Parathyroid adenoma (tissue), 2 donors: ENCODE results near the gene THSD4.

Experiments
- H2AFZ ChIP-seq: fragments of 300-600 bp; sonication (generic); one replicate; pipeline ENCODE4 v1.7.0; 2017; ENCODE audit warnings: antibody characterized with exemption, mild to moderate bottlenecking
- H3K27ac ChIP-seq: fragments of 300-600 bp; sonication (generic); one replicate; pipeline ENCODE4 v1.7.0; 2017
- H3K27me3 ChIP-seq: fragments of 300-600 bp; sonication (generic); one replicate; pipeline ENCODE4 v1.7.0; 2017; ENCODE audit warnings: low read length; ENCODE audit not compliant: control insufficient read depth, insufficient read depth
- H3K36me3 ChIP-seq: fragments of 300-600 bp; sonication (generic); one replicate; pipeline ENCODE4 v1.7.0; 2017; ENCODE audit warnings: low read length; ENCODE audit not compliant: control insufficient read depth, insufficient read depth
- H3K4me1 ChIP-seq: fragments of 300-600 bp; sonication (generic); one replicate; pipeline ENCODE4 v1.7.0; 2017; ENCODE audit warnings: control low read depth
- H3K4me2 ChIP-seq: fragments of 300-600 bp; sonication (generic); one replicate; pipeline ENCODE4 v1.7.0; 2017; ENCODE audit warnings: low read length
- H3K4me3 ChIP-seq: fragments of 300-600 bp; sonication (generic); one replicate; pipeline ENCODE4 v1.7.0; 2017; ENCODE audit warnings: low read depth, low read length
- H3K79me2 ChIP-seq: fragments of 300-600 bp; sonication (generic); one replicate; pipeline ENCODE4 v1.7.0; 2017; ENCODE audit warnings: control low read depth
- H3K9ac ChIP-seq: fragments of 300-600 bp; sonication (generic); one replicate; pipeline ENCODE4 v1.7.0; 2017; ENCODE audit warnings: mild to moderate bottlenecking
- H3K9me3 ChIP-seq: fragments of 300-600 bp; sonication (generic); one replicate; pipeline ENCODE4 v1.7.0; 2017; ENCODE audit warnings: low read length; ENCODE audit not compliant: control insufficient read depth
- TF ChIP-seq, protein P1 (sequence below): fragments of 300-600 bp; sonication (generic); IDR thresholded peaks from one replicate; pipeline ENCODE4 v1.7.0; 2017; ENCODE audit warnings: antibody characterized with exemption, mild to moderate bottlenecking
- donor health status: primary hyperparathyroidism.

THSD4 gene

DNA sequence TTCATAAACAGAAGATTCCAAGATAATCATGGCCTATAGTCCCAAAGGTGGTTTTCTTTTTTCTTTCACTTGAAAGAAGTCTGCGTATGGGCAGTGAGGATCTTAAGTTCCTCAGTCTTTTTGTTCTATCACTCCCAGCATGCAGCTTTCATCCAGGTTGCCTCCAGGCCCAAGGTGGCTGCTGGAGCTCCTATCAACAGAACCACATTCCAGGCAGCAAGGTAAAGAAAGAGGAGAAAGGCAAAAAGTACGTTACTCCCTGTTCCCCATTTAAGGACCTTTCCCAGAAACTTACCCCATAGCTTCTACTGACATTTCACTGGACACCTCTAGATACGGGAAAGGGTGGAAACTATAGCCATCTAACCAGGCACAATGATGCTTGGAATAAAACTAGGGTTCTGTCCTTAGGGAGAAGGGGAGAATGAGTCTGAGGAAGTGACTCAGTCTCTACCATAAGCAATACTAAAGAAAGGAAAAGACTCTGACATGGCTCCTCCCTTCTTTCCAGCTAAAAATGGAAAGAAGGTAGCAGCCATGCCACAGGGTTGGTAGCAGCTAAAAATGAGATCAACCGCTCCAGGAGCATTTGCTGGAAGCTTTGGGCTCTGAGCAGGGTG, 381.2 kb downstream of the THSD4 start:
- Histone ChIP-seq H3K4me2 (no peak overlapping the region), H3K9ac (no peak overlapping the region), H3K4me3 (no peak overlapping the region), H3K79me2 (no peaks in the 10 kb centered on the region), H3K27me3 (no peaks in the 10 kb centered on the region), H3K27ac (no peak overlapping the region), H3K9me3 (no peaks in the 10 kb centered on the region), H3K4me1 (no peaks in the 10 kb centered on the region), H3K36me3 (no peaks in the 10 kb centered on the region), H2AFZ (no peak overlapping the region)
- TF ChIP-seq, protein P1, sequence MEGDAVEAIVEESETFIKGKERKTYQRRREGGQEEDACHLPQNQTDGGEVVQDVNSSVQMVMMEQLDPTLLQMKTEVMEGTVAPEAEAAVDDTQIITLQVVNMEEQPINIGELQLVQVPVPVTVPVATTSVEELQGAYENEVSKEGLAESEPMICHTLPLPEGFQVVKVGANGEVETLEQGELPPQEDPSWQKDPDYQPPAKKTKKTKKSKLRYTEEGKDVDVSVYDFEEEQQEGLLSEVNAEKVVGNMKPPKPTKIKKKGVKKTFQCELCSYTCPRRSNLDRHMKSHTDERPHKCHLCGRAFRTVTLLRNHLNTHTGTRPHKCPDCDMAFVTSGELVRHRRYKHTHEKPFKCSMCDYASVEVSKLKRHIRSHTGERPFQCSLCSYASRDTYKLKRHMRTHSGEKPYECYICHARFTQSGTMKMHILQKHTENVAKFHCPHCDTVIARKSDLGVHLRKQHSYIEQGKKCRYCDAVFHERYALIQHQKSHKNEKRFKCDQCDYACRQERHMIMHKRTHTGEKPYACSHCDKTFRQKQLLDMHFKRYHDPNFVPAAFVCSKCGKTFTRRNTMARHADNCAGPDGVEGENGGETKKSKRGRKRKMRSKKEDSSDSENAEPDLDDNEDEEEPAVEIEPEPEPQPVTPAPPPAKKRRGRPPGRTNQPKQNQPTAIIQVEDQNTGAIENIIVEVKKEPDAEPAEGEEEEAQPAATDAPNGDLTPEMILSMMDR = no peak

- Histone ChIP-seq H3K79me2 (no peaks in the 10 kb centered on the region), H3K27ac (no peak overlapping the region), H3K27me3 (no peaks in the 10 kb centered on the region), H3K4me3 (no peak overlapping the region), H3K9me3 (no peaks in the 10 kb centered on the region), H3K4me2 (no peak overlapping the region), H2AFZ (no peak overlapping the region), H3K4me1 (no peaks in the 10 kb centered on the region), H3K36me3 (no peaks in the 10 kb centered on the region), H3K9ac (no peak overlapping the region)
- TF ChIP-seq, protein P1 = no peak
Observed at GRCh38 chr15:71501344-71502076, 386.2 kb downstream of the THSD4 start.

- H3K9me3 ChIP-seq = no peaks in the 10 kb centered on the region
- H3K79me2 ChIP-seq = no peaks in the 10 kb centered on the region
- no peak overlapping the region for H3K4me2 ChIP-seq
- H3K27ac ChIP-seq = no peak overlapping the region
- H3K9ac ChIP-seq = no peak overlapping the region
- no peaks in the 10 kb centered on the region for H3K4me1 ChIP-seq
- H2AFZ ChIP-seq = no peak overlapping the region
- TF ChIP-seq, protein P1 = no peak
- H3K36me3 ChIP-seq = no peaks in the 10 kb centered on the region
- H3K27me3 ChIP-seq = no peaks in the 10 kb centered on the region
- no peak overlapping the region for H3K4me3 ChIP-seq
Observed at GRCh38 chr15:71502077-71502432, 386.8 kb downstream of the THSD4 start.

DNA sequence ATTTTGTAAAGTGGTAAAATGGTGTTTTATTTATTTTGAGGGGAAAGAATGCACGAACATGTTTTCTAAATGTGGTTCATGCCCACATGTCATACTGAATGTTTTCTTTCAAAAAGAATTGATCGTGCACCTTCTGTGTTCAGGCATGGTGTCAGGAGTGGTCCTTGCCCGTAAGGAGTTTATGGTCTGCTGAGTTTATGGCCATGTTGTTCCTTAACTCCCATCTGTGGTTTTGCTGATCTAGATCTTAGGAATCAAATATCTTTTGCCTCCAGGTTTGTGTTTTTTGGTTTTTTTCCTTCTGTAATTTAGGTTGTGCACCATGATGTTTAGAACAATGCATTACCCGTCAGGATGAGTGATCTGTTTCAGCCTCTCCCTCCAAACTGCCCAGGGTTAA, 390.7 kb downstream of the THSD4 start:
- H3K9ac ChIP-seq = no peak overlapping the region
- no peak overlapping the region for H2AFZ ChIP-seq
- no peak overlapping the region for H3K4me3 ChIP-seq
- no peak overlapping the region for H3K27ac ChIP-seq
- TF ChIP-seq, protein P1 = no peak
- H3K9me3 ChIP-seq = no peaks in the 10 kb centered on the region
- H3K4me1 ChIP-seq = no peaks in the 10 kb centered on the region
- H3K27me3 ChIP-seq = no peaks in the 10 kb centered on the region
- no peak overlapping the region for H3K4me2 ChIP-seq
- H3K36me3 ChIP-seq = no peaks in the 10 kb centered on the region
- H3K79me2 ChIP-seq = no peaks in the 10 kb centered on the region

GRCh38 chr15:71506946-71507345, 391.7 kb downstream of the THSD4 start:
- no peaks in the 10 kb centered on the region for H3K27me3 ChIP-seq
- no peaks in the 10 kb centered on the region for H3K36me3 ChIP-seq
- no peaks in the 10 kb centered on the region for H3K9me3 ChIP-seq
- H3K4me1 ChIP-seq = no peaks in the 10 kb centered on the region
- H3K4me3 ChIP-seq = no peak overlapping the region
- H3K27ac ChIP-seq = no peak overlapping the region
- H3K79me2 ChIP-seq = no peaks in the 10 kb centered on the region
- TF ChIP-seq, protein P1 = no peak
- no peak overlapping the region for H3K4me2 ChIP-seq
- no peak overlapping the region for H2AFZ ChIP-seq
- no peak overlapping the region for H3K9ac ChIP-seq
